Ovary (tissue), 9 donors: ENCODE results near the gene LARP1B. TPM values are rescaled to one million over a fixed set of nuclear protein-coding genes. Genes with fewer than 3 reads are reported as not detected.

Experiments
- DNase-seq, 5 donors: peaks; one replicate each; pipeline ENCODE4 v3.0.0-alpha.2; 2019 to 2020
- H3K27ac ChIP-seq, 2 donors: fragments of 200-600 bp; one replicate each; pipeline versions ENCODE4 v1.5.1 to v1.8.0; 2019 to 2022
- H3K27me3 ChIP-seq: fragments of 200-600 bp; one replicate; pipeline ENCODE4 v1.8.0; 2022
- H3K36me3 ChIP-seq: fragments of 200-600 bp; sonication (generic); one replicate; pipeline ENCODE4 v1.5.1; 2019
- H3K4me1 ChIP-seq: one replicate; pipeline ENCODE4 v1.8.1; 2013; ENCODE audit warnings: mild to moderate bottlenecking, moderate library complexity; ENCODE audit not compliant: insufficient read depth
- H3K4me3 ChIP-seq: fragments of 200-600 bp; sonication (generic); one replicate; pipeline ENCODE4 v1.5.1; 2017
- H3K9me3 ChIP-seq, 2 donors: fragments of 200-600 bp in 1 of 2; sonication (generic) in 1 of 2; one replicate each; pipeline versions ENCODE4 v1.5.1 to v1.8.1; 2013 to 2019; ENCODE audit warnings: mild to moderate bottlenecking in 1 of 2, moderate library complexity in 1 of 2
- CTCF ChIP-seq, 3 donors: fragments of 450-650 bp in 2 of 3; fragments of 200-600 bp in 1 of 3; IDR thresholded peaks; one replicate each; pipeline versions ENCODE4 v1.5.1 to v1.8.0; 2016 to 2022; ENCODE audit warnings: antibody characterized with exemption in 3 of 3, mild to moderate bottlenecking in 1 of 3
- EP300 ChIP-seq: sonication (generic); formaldehyde crosslinking; IDR thresholded peaks from one replicate; pipeline ENCODE4 v1.6.1; 2017; ENCODE audit warnings: antibody characterized with exemption
- POLR2A ChIP-seq: fragments of 450-650 bp; IDR thresholded peaks from one replicate; pipeline ENCODE4 v1.6.1; 2017; ENCODE audit warnings: antibody characterized with exemption, mild to moderate bottlenecking, moderate library complexity
- WGBS, 3 donors: extraction: QIAGEN DNeasy Blood & Tissue Kit in 1 of 3; methylation state at CpG; one replicate each; pipeline versions ENCODE4 v1.1.5 to v1.1.7; 2013 to 2017; 5-methylcytosine and 5-hydroxymethylcytosine counted together
- intact Hi-C, 4 donors: fragments of 100-400 bp; cut with DNase I; formaldehyde crosslinking; loops; one replicate each; pipeline versions ENCODE4 v1.11.0 to v1.15.1; 2022 to 2023
- polyA plus RNA-seq, 2 donors: library from polyadenylated mRNA; stranded (reverse); fragments of 200-250 nt in 1 of 2; fragments of 350-450 nt in 1 of 2; fragmentation: Illumina TruSeq in 1 of 2; extraction: RNeasy Lipid Tissue Mini Kit (QIAGEN cat#74804) in 1 of 2; gene quantifications; one replicate each; pipeline ENCODE4 v1.2.3, GENCODE V29; 2013 to 2014
- total RNA-seq, 7 donors: library from RNA; depleted of rRNA in 2 of 7; stranded (reverse); fragments of >200 nt in 2 of 7; fragmentation: NEBNext Ultra II Directional in 3 of 7; extraction: Animal tissue kit (Norgen Biotek cat#: 25700) in 3 of 7; gene quantifications; one replicate each; pipeline versions ENCODE4 v1.1.0 to v1.2.4, GENCODE V29; 2016 to 2023
- donor health status: DM: no; HTN: no; CAD: no; lungs with moderate emphysema.
- donor health status: DM: no; HTN: no; CAD: no.
- donor health status: Bipolar disorder and iron deficiency.
- donor health status: DM: yes; HTN: yes; CAD: no.
- donor health status: DM: no; HTN: no; CAD: no.
- donor health status: DM: yes; HTN: yes; CAD: no.

The LARP1B gene
- total and polyA plus RNA-seq, 9 donors: 7.6 to 27.8 (median 18.9) TPM

GRCh38 chr4:128134925-128135324 lies 73.8 kb downstream of the LARP1B start:
- H3K4me1 ChIP-seq: no peaks in the 10 kb centered on the region
- H3K4me3 ChIP-seq: no peak overlapping the region
- H3K27me3 ChIP-seq: no peaks in the 10 kb centered on the region
- DNase-seq: no peak
- TF ChIP-seq CTCF (IDR thresholded peaks at IDR 0.05): no peak
- TF ChIP-seq EP300: no peak
- TF ChIP-seq POLR2A: no peak
- no peak overlapping the region for H3K27ac ChIP-seq
- H3K9me3 ChIP-seq: no peaks in the 10 kb centered on the region
- no peaks in the 10 kb centered on the region for H3K36me3 ChIP-seq
- intact Hi-C loops: no loop called here
- 96 to 99% (median 99%) methylated on average over 6 of the region's 6 CpGs for WGBS, 3 donors

GRCh38 chr4:128135391-128135790 lies 74.3 kb downstream of the LARP1B start:
- Histone ChIP-seq H3K4me1 (no peaks in the 10 kb centered on the region), H3K27me3 (no peaks in the 10 kb centered on the region), H3K36me3 (no peaks in the 10 kb centered on the region), H3K4me3 (no peak overlapping the region), H3K9me3 (no peaks in the 10 kb centered on the region), H3K27ac (no peak overlapping the region)
- no peak for TF ChIP-seq EP300
- no peak for TF ChIP-seq POLR2A
- no peak for TF ChIP-seq CTCF (IDR thresholded peaks at IDR 0.05)
- DNase-seq: no peak
- WGBS, 3 donors: 88 to 91% (median 91%) methylated on average over 3 of the region's 3 CpGs
- intact Hi-C loops: no loop called here

GRCh38 chr4:128141866-128142265 lies 80.8 kb downstream of the LARP1B start:
- no peaks in the 10 kb centered on the region for H3K27me3 ChIP-seq
- no peak for TF ChIP-seq CTCF (IDR thresholded peaks at IDR 0.05)
- TF ChIP-seq EP300: no peak
- TF ChIP-seq POLR2A: no peak
- no peak for DNase-seq
- H3K9me3 ChIP-seq: no peaks in the 10 kb centered on the region
- H3K4me1 ChIP-seq: no peaks in the 10 kb centered on the region
- H3K36me3 ChIP-seq: no peaks in the 10 kb centered on the region
- intact Hi-C loops: no loop called here
- no peak overlapping the region for H3K4me3 ChIP-seq
- no peak overlapping the region for H3K27ac ChIP-seq

- Histone ChIP-seq H3K36me3 (no peaks in the 10 kb centered on the region), H3K27me3 (no peaks in the 10 kb centered on the region), H3K4me1 (no peaks in the 10 kb centered on the region), H3K9me3 (no peaks in the 10 kb centered on the region), H3K27ac (no peak overlapping the region), H3K4me3 (no peak overlapping the region)
- WGBS, 3 donors: 91 to 98% (median 97%) methylated on average over 2 of the region's 2 CpGs
- no peak for DNase-seq
- intact Hi-C loops: no loop called here
- TF ChIP-seq POLR2A (no peak), EP300 (no peak), CTCF (IDR thresholded peaks at IDR 0.05) (no peak)
Measured at GRCh38 chr4:128145727-128146126, 84.6 kb downstream of the LARP1B start.

GRCh38 chr4:128153800-128154199 lies 92.7 kb downstream of the LARP1B start:
- Histone ChIP-seq H3K36me3 (no peaks in the 10 kb centered on the region), H3K9me3 (no peaks in the 10 kb centered on the region), H3K27me3 (no peaks in the 10 kb centered on the region), H3K4me3 (no peak overlapping the region), H3K27ac (no peak overlapping the region), H3K4me1 (no peaks in the 10 kb centered on the region)
- 85 to 90% (median 88%) methylated on average over 2 of the region's 2 CpGs for WGBS, 3 donors
- TF ChIP-seq EP300: no peak
- no peak for TF ChIP-seq CTCF (IDR thresholded peaks at IDR 0.05)
- TF ChIP-seq POLR2A: no peak
- intact Hi-C loops: no loop called here
- no peak for DNase-seq
